Measurements from ENCODE around the gene PSMA1. TPM values are rescaled to one million over a fixed set of nuclear protein-coding genes. Genes with fewer than 3 reads are reported as not detected.

The PSMA1 gene
- total and polyA plus RNA-seq, 2 of the 13 experiments (the other 11 are each of a cell fraction or from before 2014, with no cell fraction given) = 188 to 229 TPM

- POLR2A ChIA-PET = no interaction called here
- no peak for FAIRE-seq
Measured at GRCh38 chr11:14463623-14464022, 56.6 kb downstream of the PSMA1 start.

GRCh38 chr11:14460147-14460546 lies 60.0 kb downstream of the PSMA1 start:
- intact Hi-C loops (cut with micrococcal nuclease; ENCODE audit: unreplicated experiment) (no loop called here), in situ Hi-C loops (cut with HindIII; ENCODE audit: extremely low pct_ligation_motif_present, low pct_unique_long_range_greater_than_20kb) (no loop called here)
- peaks cover 12 to 63% of the 10 kb centered on the region in 2 experiments for H3K36me3 ChIP-seq (replicated peaks in 1 of 2; ENCODE audit: control insufficient read depth in 1 of 2, insufficient read depth in 2 of 2, low read length in 2 of 2)
- no peak overlapping the region for H3K4me2 ChIP-seq (ENCODE audit: low read depth, low read length)
- no peaks in the 10 kb centered on the region for H3K79me2 ChIP-seq (ENCODE audit: insufficient read depth, low read length)
- H3K9me3 ChIP-seq (ENCODE audit: low read length) = no peaks in the 10 kb centered on the region
- H2AFZ ChIP-seq (ENCODE audit: low read length) = no peak overlapping the region
- no peak overlapping the region for H3K4me3 ChIP-seq (replicated peaks in 1 of 3; ENCODE audit: insufficient read depth in 1 of 3, low read depth in 2 of 3, low read length in 3 of 3)
- no peak for ATAC-seq
- CTCF ChIA-PET (ENCODE audit: low intra/inter-chr PET ratio, low total read pairs) = no interaction called here
- no peaks in the 10 kb centered on the region for H3K27me3 ChIP-seq (ENCODE audit: control insufficient read depth in 1 of 2, insufficient read depth in 2 of 2, low read length in 2 of 2)
- peaks cover 9% of the 10 kb centered on the region for H4K20me1 ChIP-seq (ENCODE audit: insufficient read depth, low read length)
- POLR2A ChIA-PET = no interaction called here
- no peak for FAIRE-seq
- H3K27ac ChIP-seq (ENCODE audit: extremely low read length, insufficient read depth, low read length) = no peak overlapping the region
- TF ChIP-seq FOXP1 (IDR thresholded peaks at IDR 0.05) (no peak), FOXP1 (CRISPR knock-in tag; IDR thresholded peaks at IDR 0.05) (no peak)
- no peak overlapping the region for H3K9ac ChIP-seq (ENCODE audit: insufficient read depth, low read depth, low read length)
- BruUV-seq (replicated peaks) = no TSS peak
- H3K4me1 ChIP-seq (ENCODE audit: insufficient read depth, low read length) = no peaks in the 10 kb centered on the region
- DNase-seq (ENCODE audit: low spot score) = no peak

More at GRCh38 chr11:14463623-14464022, 56.6 kb downstream of the PSMA1 start:
- Histone ChIP-seq H3K79me2 (ENCODE audit: insufficient read depth, low read length) (no peaks in the 10 kb centered on the region), H3K4me1 (ENCODE audit: insufficient read depth, low read length) (no peaks in the 10 kb centered on the region), H4K20me1 (ENCODE audit: insufficient read depth, low read length) (no peaks in the 10 kb centered on the region; the same call in 1 of the 2 replicates), H3K27ac (ENCODE audit: extremely low read length, insufficient read depth, low read length) (no peak overlapping the region), H2AFZ (ENCODE audit: low read length) (no peak overlapping the region), H3K36me3 (replicated peaks in 1 of 2; ENCODE audit: control insufficient read depth in 1 of 2, insufficient read depth in 2 of 2, low read length in 2 of 2) (peaks cover 18 to 91% of the 10 kb centered on the region in 2 experiments), H3K9me3 (ENCODE audit: low read length) (no peaks in the 10 kb centered on the region), H3K4me2 (ENCODE audit: low read depth, low read length) (no peak overlapping the region), H3K27me3 (ENCODE audit: control insufficient read depth in 1 of 2, insufficient read depth in 2 of 2, low read length in 2 of 2) (no peaks in the 10 kb centered on the region), H3K4me3 (replicated peaks in 1 of 3; ENCODE audit: insufficient read depth in 1 of 3, low read depth in 2 of 3, low read length in 3 of 3) (no peak overlapping the region), H3K9ac (ENCODE audit: insufficient read depth, low read depth, low read length) (no peak overlapping the region)
- ATAC-seq = no peak
- in situ Hi-C loops (cut with HindIII; ENCODE audit: extremely low pct_ligation_motif_present, low pct_unique_long_range_greater_than_20kb) (no loop called here), intact Hi-C loops (cut with micrococcal nuclease; ENCODE audit: unreplicated experiment) (no loop called here)
- no peak for DNase-seq (ENCODE audit: low spot score)
- BruUV-seq (replicated peaks) = no TSS peak
- 92% methylated on average over 2 of the region's 2 CpGs for WGBS (ENCODE audit: low lambda C conversion rate)
- TF ChIP-seq BRCA1 (CRISPR knock-in tag; IDR thresholded peaks at IDR 0.05) (no peak), SIN3A (IDR thresholded peaks at IDR 0.05; ENCODE audit: borderline replicate concordance, low read depth, low read length) (no peak), ZNF101 (CRISPR knock-in tag; IDR thresholded peaks at IDR 0.05; ENCODE audit: borderline replicate concordance, low read depth) (no peak), ZFP37 (CRISPR knock-in tag; IDR thresholded peaks at IDR 0.05; ENCODE audit: borderline replicate concordance) (no peak), KDM1A (CRISPR knock-in tag; IDR thresholded peaks at IDR 0.05) (no peak), MZF1 (CRISPR knock-in tag; IDR thresholded peaks at IDR 0.05; ENCODE audit: borderline replicate concordance) (no peak), MBD4 (IDR thresholded peaks at IDR 0.05; ENCODE audit: borderline replicate concordance, low read length) (no peak), ZKSCAN1 (IDR thresholded peaks at IDR 0.05; ENCODE audit: low read length) (no peak), HIVEP1 (CRISPR knock-in tag; IDR thresholded peaks at IDR 0.05) (no peak), ZNF331 (CRISPR knock-in tag; IDR thresholded peaks at IDR 0.05) (no peak), ZNF362 (CRISPR knock-in tag; IDR thresholded peaks at IDR 0.05; ENCODE audit: borderline replicate concordance) (no peak)
- CTCF ChIA-PET (ENCODE audit: low intra/inter-chr PET ratio, low total read pairs) = no interaction called here
